ENCODE data around the gene CBX2. TPM values are rescaled to one million over a fixed set of nuclear protein-coding genes. Genes with fewer than 3 reads are reported as not detected.

The CBX2 gene
- total RNA-seq: 4.6 TPM

GRCh38 chr17:79777894-79778503 is at the start of gene CBX2:
Gene CBX2 (plus strand): TSS chr17:79778148. CDS start chr17:79778236, 88 bp downstream.
- peaks cover 5 to 7% of the 10 kb centered on the region in 2 donors for H3K4me1 ChIP-seq
- peak within 1 kb of the TSS; percentile 70 to 72 for H3K4me3 ChIP-seq
- intact Hi-C loops (cut with DNase I): loop anchor here (2.0 to 5.0 kb wide), 2 partner anchors 19 to 64 kb away; partner anchors contain the start of gene CBX8
- H3K9me3 ChIP-seq: no peaks in the 10 kb centered on the region
- H3K27me3 ChIP-seq: peaks cover 17% of the 10 kb centered on the region
- DNase-seq (ENCODE audit: low spot score in 2 of 2): peak in 1 of 2 donors; percentile 80
- no peak within 1 kb of the TSS for H3K27ac ChIP-seq
- no peak for TF ChIP-seq CTCF (IDR thresholded peaks at IDR 0.05)
- no peaks in the 10 kb centered on the region for H3K36me3 ChIP-seq

- intact Hi-C loops (cut with DNase I): no loop called here
- Histone ChIP-seq H3K36me3 (no peaks in the 10 kb centered on the region), H3K27me3 (no peaks in the 10 kb centered on the region), H3K4me1 (peaks cover 0 to 3% of the 10 kb centered on the region in 2 donors), H3K4me3 (peak overlapping the region; percentile 41 to 62), H3K27ac (no peak overlapping the region), H3K9me3 (no peaks in the 10 kb centered on the region)
- peak; percentile 53 to 90 for DNase-seq (ENCODE audit: low spot score in 2 of 2)
- no peak for TF ChIP-seq CTCF (IDR thresholded peaks at IDR 0.05)
Measured at GRCh38 chr17:79728169-79728907, 49.6 kb upstream of the CBX2 start.

GRCh38 chr17:79728908-79729471 is 49.0 kb upstream of the CBX2 start:
- intact Hi-C loops (cut with DNase I): no loop called here
- Histone ChIP-seq H3K4me1 (peaks cover 0 to 3% of the 10 kb centered on the region in 2 donors), H3K27ac (no peak overlapping the region), H3K4me3 (peak overlapping the region; percentile 41 to 62), H3K9me3 (no peaks in the 10 kb centered on the region), H3K27me3 (no peaks in the 10 kb centered on the region), H3K36me3 (no peaks in the 10 kb centered on the region)
- no peak for TF ChIP-seq CTCF (IDR thresholded peaks at IDR 0.05)
- no peak for DNase-seq (ENCODE audit: low spot score in 2 of 2)

GRCh38 chr17:79729761-79730160 is 48.2 kb upstream of the CBX2 start:
- Histone ChIP-seq H3K27ac (no peak overlapping the region), H3K27me3 (no peaks in the 10 kb centered on the region), H3K4me3 (no peak overlapping the region), H3K9me3 (no peaks in the 10 kb centered on the region), H3K36me3 (no peaks in the 10 kb centered on the region), H3K4me1 (peaks cover 0 to 3% of the 10 kb centered on the region in 2 donors)
- intact Hi-C loops (cut with DNase I): no loop called here
- no peak for TF ChIP-seq CTCF (IDR thresholded peaks at IDR 0.05)
- no peak for DNase-seq (ENCODE audit: low spot score in 2 of 2)

- no peak for DNase-seq (ENCODE audit: low spot score in 2 of 2)
- TF ChIP-seq CTCF (IDR thresholded peaks at IDR 0.05): no peak
- Histone ChIP-seq H3K36me3 (no peaks in the 10 kb centered on the region), H3K4me3 (no peak overlapping the region), H3K27me3 (no peaks in the 10 kb centered on the region), H3K27ac (no peak overlapping the region), H3K9me3 (no peaks in the 10 kb centered on the region), H3K4me1 (peaks cover 0 to 3% of the 10 kb centered on the region in 2 donors)
- intact Hi-C loops (cut with DNase I): no loop called here
Measured at GRCh38 chr17:79730437-79730768, 47.5 kb upstream of the CBX2 start.

Data from ascending aorta (tissue), 2 donors.